GM21360 (cell line): ENCODE data around the gene ZNF580.

Experiments used
- ATAC-seq: cut with Tn5 transposase; IDR thresholded peaks from one replicate; pipeline ENCODE4 v1.9.1; 2021; ENCODE audit warnings: mild to moderate bottlenecking, moderate library complexity; ENCODE audit not compliant: unreplicated experiment

Gene ZNF580

GRCh38 chr19:55605637-55606470, 34.9 kb upstream of the ZNF580 start, which contains the start of gene ZNF865:
Gene ZNF865, plus strand, starts transcription at chr19:55605647. Its CDS starts 7,972 bp downstream, at chr19:55613619.
- peak; percentile 16 for ATAC-seq

- ATAC-seq: no peak
Observed at GRCh38 chr19:55606471-55606787, 34.4 kb upstream of the ZNF580 start.

DNA sequence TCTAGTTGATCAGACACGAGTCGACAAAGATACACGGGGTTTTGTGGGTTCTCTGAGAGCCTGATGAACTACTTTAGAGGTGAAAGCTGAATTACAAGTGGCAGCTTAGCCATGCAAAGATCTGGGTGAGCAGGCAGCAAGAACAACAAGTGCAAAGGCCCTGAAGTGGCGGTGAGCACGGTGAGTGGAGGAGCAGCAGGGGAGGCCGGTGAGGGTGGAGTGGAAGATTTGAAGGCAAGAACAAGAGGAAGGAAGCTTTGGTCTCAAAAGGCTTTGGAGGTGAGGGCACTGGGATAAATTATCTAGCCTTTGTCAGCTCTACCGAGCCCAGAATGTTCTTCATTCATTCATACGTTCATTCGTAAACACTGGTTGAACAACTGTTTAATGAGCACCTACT, 34.0 kb upstream of the ZNF580 start:
- ATAC-seq: no peak

DNA sequence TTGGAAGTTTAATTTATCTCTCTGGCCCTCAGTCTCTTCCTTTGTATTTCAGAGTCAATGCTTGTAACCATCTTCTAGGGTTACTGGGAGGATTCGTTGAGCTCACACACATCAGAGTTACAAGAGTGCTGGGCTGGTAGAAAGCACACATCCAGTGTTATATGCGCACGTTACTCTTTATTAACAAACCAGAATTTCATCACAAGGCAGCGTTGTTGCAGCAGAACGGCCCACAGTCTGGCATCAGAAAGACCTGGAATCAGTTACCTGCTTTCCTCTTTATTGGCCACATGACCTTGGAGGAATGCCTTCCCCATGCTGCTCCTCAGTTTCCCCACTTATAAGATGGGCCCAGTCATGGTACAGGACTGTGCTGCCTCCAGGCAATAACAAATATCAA, 31.5 kb upstream of the ZNF580 start:
- no peak for ATAC-seq

DNA sequence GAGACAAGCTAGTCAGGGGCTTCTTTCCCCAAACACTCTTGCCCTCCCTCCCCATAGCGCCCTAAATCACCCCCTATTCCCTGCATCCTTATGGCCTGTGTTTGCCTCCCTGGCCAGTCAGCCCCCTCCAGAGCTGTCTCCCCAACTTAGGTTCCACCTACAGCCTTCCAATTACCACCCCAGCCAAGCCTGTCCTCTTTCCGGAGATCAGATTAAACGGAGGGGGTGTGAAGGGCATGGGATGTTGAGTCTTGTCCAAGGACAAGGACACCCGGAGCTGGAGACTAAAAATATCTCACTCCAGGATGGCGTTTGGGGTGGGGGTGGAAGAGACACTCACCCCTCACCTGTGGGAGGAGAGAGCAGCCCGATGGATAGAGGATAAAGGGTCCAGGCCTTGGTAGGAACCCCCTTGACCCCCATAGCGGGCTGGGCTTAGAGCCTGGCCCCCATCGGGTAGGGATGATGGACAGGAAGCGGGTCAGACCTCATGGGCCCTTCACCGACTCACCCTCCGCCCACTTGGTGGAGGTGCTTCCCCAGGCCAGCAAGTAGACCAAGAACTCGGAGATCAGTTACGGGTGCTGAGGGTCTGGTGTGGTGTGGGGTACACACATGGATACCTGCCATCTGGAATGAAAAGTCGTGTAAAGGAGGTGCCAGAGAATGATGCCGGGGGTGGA, 29.4 kb upstream of the ZNF580 start:
- ATAC-seq: no peak

DNA sequence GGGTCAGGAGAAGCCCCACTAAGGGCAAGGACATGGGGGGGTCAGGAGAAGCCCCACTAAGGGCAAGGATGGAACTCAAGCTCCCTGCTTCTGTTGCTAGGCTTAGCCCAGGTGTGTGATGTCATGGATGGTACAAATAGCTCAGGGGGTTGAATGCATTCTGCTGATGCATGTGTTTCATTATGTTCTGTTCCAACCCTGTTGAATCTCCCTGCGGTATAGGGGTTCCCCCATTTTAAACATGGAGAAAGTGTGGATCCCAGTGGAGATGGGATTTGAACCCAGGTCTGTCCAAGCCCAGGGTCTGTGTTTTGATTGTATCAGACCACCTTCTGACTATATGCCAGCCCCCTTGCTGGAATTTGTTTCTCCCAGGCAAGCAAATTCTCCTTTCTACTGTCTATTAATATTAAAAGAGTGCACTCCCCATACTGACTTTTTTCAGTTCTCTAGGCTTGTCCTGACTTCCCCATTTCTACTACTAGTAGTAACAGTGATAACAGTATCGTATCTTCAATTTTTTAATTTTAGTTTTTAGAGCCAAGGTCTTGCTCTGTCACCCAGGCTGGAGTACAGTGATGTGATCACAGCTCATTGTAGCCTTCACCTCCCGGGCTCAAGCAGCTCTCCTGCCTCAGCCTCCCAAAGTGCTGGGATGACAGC, 28.7 kb upstream of the ZNF580 start:
- ATAC-seq: no peak

DNA sequence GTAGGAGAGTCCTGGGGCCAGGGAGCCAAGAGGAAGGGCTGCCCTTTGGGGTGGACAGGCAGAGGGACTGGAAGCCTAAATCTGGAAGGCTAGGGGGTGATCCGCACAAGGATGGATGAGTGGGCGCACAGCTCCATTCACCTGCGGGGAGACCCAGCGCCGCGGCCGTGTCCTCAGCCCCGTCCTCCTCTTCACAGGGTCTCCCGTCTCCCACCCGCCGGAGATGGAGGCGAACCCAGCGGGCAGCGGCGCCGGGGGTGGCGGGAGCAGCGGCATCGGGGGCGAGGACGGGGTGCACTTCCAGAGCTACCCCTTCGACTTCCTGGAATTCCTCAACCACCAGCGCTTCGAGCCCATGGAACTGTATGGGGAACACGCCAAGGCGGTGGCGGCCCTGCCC, 27.4 kb upstream of the ZNF580 start:
- ATAC-seq: no peak

- no peak for ATAC-seq
Observed at GRCh38 chr19:55613930-55614710, 26.7 kb upstream of the ZNF580 start.

- no peak for ATAC-seq
Observed at GRCh38 chr19:55614711-55615542, 25.9 kb upstream of the ZNF580 start.

DNA sequence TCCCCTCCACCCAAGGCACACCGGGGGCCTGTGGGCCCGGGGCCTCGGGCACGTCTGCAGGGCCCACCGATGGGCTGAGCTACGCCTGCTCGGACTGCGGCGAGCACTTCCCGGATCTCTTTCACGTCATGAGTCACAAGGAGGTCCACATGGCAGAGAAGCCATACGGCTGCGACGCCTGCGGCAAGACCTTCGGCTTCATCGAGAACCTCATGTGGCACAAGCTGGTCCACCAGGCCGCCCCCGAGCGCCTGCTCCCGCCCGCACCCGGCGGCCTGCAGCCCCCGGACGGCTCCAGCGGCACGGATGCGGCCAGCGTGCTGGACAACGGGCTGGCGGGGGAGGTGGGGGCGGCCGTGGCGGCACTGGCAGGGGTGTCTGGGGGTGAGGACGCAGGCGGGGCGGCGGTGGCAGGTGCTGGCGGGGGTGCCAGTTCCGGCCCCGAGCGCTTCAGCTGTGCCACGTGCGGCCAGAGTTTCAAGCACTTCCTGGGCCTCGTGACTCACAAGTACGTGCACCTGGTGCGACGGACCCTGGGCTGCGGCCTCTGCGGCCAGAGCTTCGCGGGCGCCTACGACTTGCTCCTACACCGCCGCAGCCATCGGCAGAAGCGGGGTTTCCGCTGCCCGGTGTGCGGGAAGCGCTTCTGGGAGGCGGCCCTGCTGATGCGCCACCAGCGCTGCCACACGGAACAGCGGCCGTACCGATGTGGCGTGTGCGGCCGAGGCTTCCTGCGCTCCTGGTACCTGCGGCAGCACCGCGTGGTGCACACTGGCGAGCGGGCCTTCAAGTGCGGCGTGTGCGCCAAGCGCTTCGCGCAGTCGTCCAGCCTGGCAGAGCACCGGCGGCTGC, 25.0 kb upstream of the ZNF580 start:
- no peak for ATAC-seq

DNA sequence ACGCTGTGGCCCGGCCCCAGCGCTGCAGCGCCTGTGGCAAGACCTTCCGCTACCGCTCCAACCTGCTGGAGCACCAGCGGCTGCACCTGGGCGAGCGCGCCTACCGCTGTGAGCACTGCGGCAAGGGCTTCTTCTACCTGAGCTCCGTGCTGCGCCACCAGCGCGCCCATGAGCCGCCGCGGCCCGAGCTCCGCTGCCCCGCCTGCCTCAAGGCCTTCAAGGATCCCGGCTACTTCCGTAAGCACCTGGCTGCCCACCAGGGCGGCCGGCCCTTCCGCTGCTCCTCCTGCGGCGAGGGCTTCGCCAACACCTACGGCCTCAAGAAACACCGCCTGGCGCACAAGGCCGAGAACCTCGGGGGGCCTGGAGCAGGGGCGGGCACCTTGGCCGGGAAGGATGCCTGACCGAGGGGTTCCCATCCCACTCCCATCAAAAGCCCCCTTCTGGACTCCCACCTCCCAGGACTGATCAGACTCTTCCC, 24.4 kb upstream of the ZNF580 start:
- ATAC-seq: no peak

DNA sequence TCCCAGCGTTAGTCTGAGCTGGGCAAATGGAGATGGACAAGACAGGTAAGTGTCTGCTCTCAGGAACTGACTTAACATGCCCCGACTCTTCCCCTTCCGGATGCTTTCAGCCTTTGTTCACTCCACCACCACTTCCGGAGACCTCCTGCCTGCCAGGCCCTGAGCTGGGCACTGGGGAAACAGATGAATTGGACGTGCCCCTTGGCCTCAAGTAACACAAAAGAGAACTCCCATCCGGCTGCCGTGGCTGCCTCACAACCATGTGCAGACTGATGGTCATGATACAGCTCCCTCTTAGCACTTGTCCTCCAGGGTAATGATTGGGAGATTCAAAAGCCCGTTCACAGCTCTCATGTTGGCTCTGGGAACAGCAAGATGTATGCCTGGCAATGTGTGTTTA, 23.4 kb upstream of the ZNF580 start:
- no peak for ATAC-seq

- no peak for ATAC-seq
Observed at GRCh38 chr19:55618426-55618825, 22.4 kb upstream of the ZNF580 start.

DNA sequence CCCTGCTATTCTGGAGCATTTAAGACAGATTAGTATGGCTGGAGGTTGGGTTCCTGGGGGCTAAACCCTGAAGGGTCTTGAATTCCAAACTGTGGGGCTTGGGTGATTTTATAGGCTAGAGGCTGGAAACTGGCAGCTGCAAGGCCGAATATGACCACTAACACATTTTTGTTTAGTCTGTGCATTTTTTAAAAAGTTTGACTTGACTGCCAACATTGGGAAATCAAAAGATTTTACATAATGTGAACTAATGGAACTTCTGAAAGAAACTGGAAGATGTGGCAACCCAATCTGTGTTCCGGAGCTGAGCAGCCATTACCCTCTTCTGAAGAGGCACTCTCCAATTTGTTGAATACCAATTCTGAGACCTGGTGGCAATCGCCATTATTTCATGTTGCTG, 21.5 kb upstream of the ZNF580 start:
- no peak for ATAC-seq

GRCh38 chr19:55620410-55621204, 20.2 kb upstream of the ZNF580 start:
- no peak for ATAC-seq

GRCh38 chr19:55621205-55621672, 19.6 kb upstream of the ZNF580 start:
- ATAC-seq: no peak

DNA sequence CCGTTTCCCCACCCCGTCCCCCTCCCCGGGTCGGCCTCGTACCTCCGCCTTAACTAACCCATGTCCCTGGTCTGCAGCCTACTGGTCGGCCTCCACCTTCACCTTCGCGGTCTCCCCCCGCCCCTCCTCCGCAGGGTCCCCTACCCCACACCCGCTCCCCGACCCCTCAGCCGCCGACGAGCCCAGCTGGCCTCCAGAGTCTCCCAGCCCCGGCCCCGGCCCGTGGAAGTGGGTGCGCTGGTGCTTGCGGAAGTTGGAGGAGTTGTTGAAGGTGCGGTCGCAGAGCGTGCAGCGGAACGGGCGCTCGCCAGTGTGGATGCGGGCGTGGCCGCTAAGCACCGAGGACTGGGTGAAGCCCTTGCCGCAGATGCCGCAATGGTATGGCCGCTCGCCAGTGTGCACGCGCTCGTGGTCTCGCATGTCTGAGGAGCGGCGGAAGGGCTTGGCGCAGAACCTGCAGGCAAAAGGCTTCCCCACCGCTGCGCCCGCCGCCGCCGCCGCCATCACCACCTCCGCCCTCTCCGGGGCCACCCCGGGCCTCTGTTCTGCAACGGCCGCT, 19.1 kb upstream of the ZNF580 start:
- no peak for ATAC-seq
